Endothelial cell of umbilical vein (primary cell): Measurements from ENCODE around the gene GPRC5D. TPM values are rescaled to one million over a fixed set of nuclear protein-coding genes. Genes with fewer than 3 reads are reported as not detected.
A peak's percentile ranks its signal among the peaks of the same experiment; 100 is the strongest.

Experiments
- BruUV-seq: library from RNA; stranded (reverse); fragments of 400-500 nt; replicated peaks from 2 replicates; lab custom pipeline; 2021; lab: Mats Ljungman, UMichigan
- CTCF ChIA-PET: fragments of 300-600, 350-600 bp; sonication (Branson Sonifier 250); formaldehyde crosslinking; loops from one replicate; lab custom pipeline; 2021; ENCODE audit warnings: antibody characterized with exemption, inconsistent platforms; lab: Charles Lee
- POLR2A ChIA-PET: fragments of 300-600, 350-600 bp; sonication (Branson Sonifier 250); formaldehyde crosslinking; loops from one replicate; lab custom pipeline; 2021; ENCODE audit warnings: antibody characterized with exemption, inconsistent platforms; lab: Charles Lee
- DNase-seq: peaks from one replicate; pipeline ENCODE4 v3.0.0-alpha.2; 2011; ENCODE audit warnings: low read depth, low spot score
- FAIRE-seq: peaks from 2 replicates; lab custom pipeline; 2011; peaks lifted over from hg19 to GRCh38; lab: Jason Lieb, UNC
- H2AFZ ChIP-seq: 2 replicates; pipeline ENCODE4 v1.6.0; 2012; ENCODE audit warnings: low read depth, low read length, control low read depth, inconsistent platforms
- H3K27ac ChIP-seq: 2 replicates; pipeline ENCODE4 v1.5.1; 2011; ENCODE audit warnings: low read depth, mild to moderate bottlenecking, control low read depth, low read length, moderate library complexity; ENCODE audit not compliant: insufficient read depth
- H3K27me3 ChIP-seq, 2 experiments: 2 replicates each; pipeline versions ENCODE4 v1.6.0 to v1.6.1; 2011; ENCODE audit warnings: low read length in 2 of 2, mixed read lengths in 1 of 2; ENCODE audit not compliant: control insufficient read depth in 2 of 2, insufficient read depth in 2 of 2
- H3K36me3 ChIP-seq, 2 experiments: 2 replicates in 1 of 2; 3 replicates in 1 of 2; pipeline ENCODE4 v1.5.1; 2011; ENCODE audit warnings: low read length in 2 of 2, mild to moderate bottlenecking in 1 of 2, moderate library complexity in 1 of 2; ENCODE audit not compliant: control insufficient read depth in 2 of 2, insufficient read depth in 2 of 2; ENCODE audit errors: extremely low read depth in 1 of 2
- H3K4me1 ChIP-seq: 3 replicates; pipeline ENCODE4 v1.5.1; 2011; ENCODE audit warnings: mild to moderate bottlenecking, low read length; ENCODE audit not compliant: control insufficient read depth, insufficient read depth; ENCODE audit errors: extremely low read depth
- H3K4me2 ChIP-seq: 2 replicates; pipeline ENCODE4 v1.6.1; 2011; ENCODE audit warnings: low read length, control low read depth, mixed read lengths; ENCODE audit not compliant: insufficient read depth
- H3K4me3 ChIP-seq, 3 experiments: fragments of 200-600 bp in 1 of 3; sonication (generic), shearing (Covaris generic) in 1 of 3; replicated peaks in 1 of 3; 2 replicates each; pipeline ENCODE4 v1.5.1; 2011 to 2016; ENCODE audit warnings: control low read depth in 3 of 3, low read length in 3 of 3, mild to moderate bottlenecking in 2 of 3, inconsistent platforms in 1 of 3, low read depth in 1 of 3, moderate library complexity in 1 of 3; ENCODE audit not compliant: insufficient read depth in 1 of 3
- H3K79me2 ChIP-seq: 2 replicates; pipeline ENCODE4 v1.6.0; 2012; ENCODE audit warnings: low read length, inconsistent platforms; ENCODE audit not compliant: control insufficient read depth, insufficient read depth
- H3K9ac ChIP-seq: replicated peaks from 2 replicates; pipeline ENCODE3; 2011; ENCODE audit warnings: low read length, control low read depth; ENCODE audit not compliant: insufficient read depth; ENCODE audit errors: extremely low read depth
- H3K9me1 ChIP-seq: replicated peaks from 3 replicates; pipeline ENCODE4 v1.6.0; 2011; ENCODE audit warnings: mild to moderate bottlenecking, low read length; ENCODE audit not compliant: control insufficient read depth, insufficient read depth; ENCODE audit errors: extremely low read depth
- H3K9me3 ChIP-seq: replicated peaks from 2 replicates; pipeline ENCODE4 v1.5.1; 2012; ENCODE audit warnings: low read length, inconsistent platforms; ENCODE audit not compliant: control insufficient read depth, insufficient read depth
- H4K20me1 ChIP-seq: replicated peaks from 2 replicates; pipeline ENCODE3; 2011; ENCODE audit warnings: mild to moderate bottlenecking, low read length; ENCODE audit not compliant: control insufficient read depth, insufficient read depth; ENCODE audit errors: extremely low read depth
- CTCF ChIP-seq, 2 donors: IDR thresholded peaks; 1 replicate in 1 of 2; 2 replicates in 1 of 2; pipeline ENCODE4 v1.5.1; 2011; ENCODE audit warnings: low read length in 2 of 2, mild to moderate bottlenecking in 2 of 2, moderate library complexity in 2 of 2, control low read depth in 1 of 2, inconsistent platforms in 1 of 2, low read depth in 1 of 2; ENCODE audit not compliant: insufficient read depth in 1 of 2; ENCODE audit errors: extremely low read depth in 1 of 2
- EZH2 ChIP-seq: IDR thresholded peaks from 2 replicates; pipeline ENCODE4 v1.6.1; 2012; ENCODE audit warnings: borderline replicate concordance, low read depth, mild to moderate bottlenecking, moderate library complexity, low read length, inconsistent platforms; ENCODE audit not compliant: severe bottlenecking
- FOS ChIP-seq: IDR thresholded peaks from 2 replicates; pipeline ENCODE4 v1.6.1; 2011; ENCODE audit warnings: mild to moderate bottlenecking, low read length, moderate library complexity, borderline replicate concordance; ENCODE audit not compliant: insufficient read depth
- GATA2 ChIP-seq: IDR thresholded peaks from 2 replicates; pipeline ENCODE4 v1.7.0; 2011; ENCODE audit warnings: low read depth, mild to moderate bottlenecking, moderate library complexity, mixed read lengths, low read length; ENCODE audit not compliant: insufficient read length, insufficient read depth
- JUN ChIP-seq: IDR thresholded peaks from 2 replicates; pipeline ENCODE4 v1.6.1; 2011; ENCODE audit warnings: borderline replicate concordance, low read depth; ENCODE audit not compliant: insufficient read length, insufficient read depth
- MAX ChIP-seq: IDR thresholded peaks from 2 replicates; pipeline ENCODE4 v1.6.1; 2011; ENCODE audit not compliant: insufficient read depth, insufficient read length
- MYC ChIP-seq: IDR thresholded peaks from one replicate; pipeline ENCODE4 v1.6.1; 2011; ENCODE audit warnings: mild to moderate bottlenecking, low read depth, low read length
- POLR2A ChIP-seq: IDR thresholded peaks from 2 replicates; pipeline ENCODE4 v1.6.1; 2012; ENCODE audit warnings: low read depth, mild to moderate bottlenecking, control low read depth, low read length
- POLR2AphosphoS5 ChIP-seq: IDR thresholded peaks from 2 replicates; pipeline ENCODE4 v1.6.1; 2012; ENCODE audit warnings: low read depth, mild to moderate bottlenecking, control low read depth, low read length, moderate library complexity; ENCODE audit not compliant: insufficient read depth
- dilution Hi-C: fragments of 300-500 bp; cut with MboI; formaldehyde crosslinking; loops from one replicate; pipeline ENCODE4 v1.15.0; 2019; ENCODE audit warnings: low sequenced_read_pairs; ENCODE audit not compliant: extremely low pct_ligation_motif_present
- intact Hi-C: fragments of 100-400 bp; cut with micrococcal nuclease; formaldehyde crosslinking; loops from one replicate; pipeline ENCODE4 v1.10.0; 2022
- microRNA counts: library from miRNA; unstranded; fragments of <30 nt; microRNA quantifications from one replicate; lab custom pipeline; 2016
- polyA plus RNA-seq, 4 experiments: library from polyadenylated mRNA; depleted of rRNA in 3 of 4; stranded (reverse) in 3 of 4; unstranded in 1 of 4; fragments of >200 nt; gene quantifications; 2 replicates each; pipeline versions ENCODE4 v1.2.1 to v1.2.3, GENCODE V29; 2011 to 2012; ENCODE audit warnings: missing spikeins in 1 of 4
- small RNA-seq: library from RNA; depleted of rRNA; stranded (forward); fragments of <200 nt; gene quantifications from one replicate; pipeline ENCODE3, GENCODE V24; 2012; ENCODE audit warnings: low replicate concordance, low read depth; ENCODE audit not compliant: insufficient read depth, insufficient read length
- total RNA-seq: library from RNA; stranded (reverse); gene quantifications from 2 replicates; pipeline ENCODE4 v1.2.3, GENCODE V29; 2021

The GPRC5D gene
- total and polyA plus RNA-seq, 2 donors (not counting 3 experiments of a cell fraction or from before 2014, with no cell fraction given), result not detected

GRCh38 chr12:12891080-12891880 lies 60.7 kb downstream of the GPRC5D start, which contains the start of gene GPRC5A:
Gene GPRC5A, plus strand, starts transcription at chr12:12891562. Its CDS starts 16,688 bp downstream, at chr12:12908250.
- no peaks in the 10 kb centered on the region for H3K9me1 ChIP-seq
- H3K4me1 ChIP-seq, result peaks cover 22% of the 10 kb centered on the region
- no peaks in the 10 kb centered on the region for H4K20me1 ChIP-seq
- dilution Hi-C loops (no loop called here), intact Hi-C loops (loop anchor here (1.0 to 5.0 kb wide), 5 partner anchors 8 to 104 kb away; partner anchors contain the start of gene APOLD1)
- TF ChIP-seq POLR2A, result peak; percentile 86
- peak; percentile 91 for TF ChIP-seq POLR2AphosphoS5
- no peak for TF ChIP-seq MYC
- TF ChIP-seq FOS, result peak; percentile 38
- no peak for TF ChIP-seq EZH2
- TF ChIP-seq MAX, result no peak
- TF ChIP-seq JUN, result peak; percentile 24
- TF ChIP-seq GATA2, result no peak
- peak in 1 of 2 donors; percentile 33 for TF ChIP-seq CTCF (IDR thresholded peaks at IDR 0.05; ENCODE audit: extremely low read depth in 1 of 2, insufficient read depth in 1 of 2, low read depth in 1 of 2, low read length in 2 of 2)
- peak; percentile 90 for FAIRE-seq
- H3K4me2 ChIP-seq, result peak within 1 kb of the TSS; percentile 86
- H3K9ac ChIP-seq, result peak within 1 kb of the TSS; percentile 88
- TSS peak; percentile 35 for BruUV-seq
- H3K36me3 ChIP-seq, result no peaks in the 10 kb centered on the region
- no peaks in the 10 kb centered on the region for H3K27me3 ChIP-seq
- H3K27ac ChIP-seq, result peak within 1 kb of the TSS; percentile 93
- H3K9me3 ChIP-seq, result no peaks in the 10 kb centered on the region
- peak within 1 kb of the TSS; percentile 62 for H2AFZ ChIP-seq
- H3K4me3 ChIP-seq, result peak within 1 kb of the TSS; percentile 42 to 55 (median 50)
- H3K79me2 ChIP-seq, result peaks cover 9% of the 10 kb centered on the region
- POLR2A ChIA-PET, result interaction anchor here (0.6 to 2.7 kb wide), 12 partner anchors 10 to 122 kb away, joined by 3 to 21 read pairs (median 4); partner anchors contain the start of gene DDX47
- DNase-seq, result peak; percentile 96
- CTCF ChIA-PET, result interaction anchor here (0.8 to 4.2 kb wide), 18 partner anchors 9 to 321 kb away, joined by 3 to 106 read pairs (median 4); partner anchors contain the start of gene DDX47

MicroRNAs encoded within 50 kb of the gene (microRNA counts, 767-probe panel; counts per million panel counts)
- microRNA hsa-miR-614 (lab: Ali Mortazavi, UCI), result 723 counts per million, percentile 96 among the panel's probes with 10 or more counts

Small RNA genes lying within 50 kb of the gene (small RNA-seq; reads per million reads assigned to genes)
- not detected for gene RF00604

Other genes starting within 250 kb of the GPRC5D start
- 32.0 and 40.8 TPM in 2 replicates for gene CDKN1B, start 234.8 kb downstream of the GPRC5D start, total RNA-seq
- 10.4 and 12.7 TPM in 2 replicates for gene CDKN1B, start 234.8 kb downstream of the GPRC5D start, polyA plus RNA-seq
- 5.3 and 6.0 TPM in 2 replicates for gene APOLD1, start 166.5 kb downstream of the GPRC5D start, total RNA-seq
- 3.3 and 3.7 TPM in 2 replicates for gene APOLD1, start 166.5 kb downstream of the GPRC5D start, polyA plus RNA-seq
- 74.6 and 75.2 TPM in 2 replicates for gene DDX47, start 138.8 kb downstream of the GPRC5D start, total RNA-seq
- gene DDX47, start 138.8 kb downstream of the GPRC5D start, polyA plus RNA-seq, result 52.5 and 73.4 TPM in 2 replicates
- 17.6 and 22.7 TPM in 2 replicates for gene GPRC5A, start 60.6 kb downstream of the GPRC5D start, total RNA-seq
- 82.9 and 86.4 TPM in 2 replicates for gene GPRC5A, start 60.6 kb downstream of the GPRC5D start, polyA plus RNA-seq
- 44.8 and 59.5 TPM in 2 replicates for gene HEBP1, start 48.1 kb upstream of the GPRC5D start, total RNA-seq
- gene HEBP1, start 48.1 kb upstream of the GPRC5D start, polyA plus RNA-seq, result 16.9 and 23.1 TPM in 2 replicates
- 9.4 and 13.2 TPM in 2 replicates for gene FAM234B, start 92.2 kb upstream of the GPRC5D start, total RNA-seq
- gene FAM234B, start 92.2 kb upstream of the GPRC5D start, polyA plus RNA-seq, result 4.9 TPM in 2 replicates
- not detected in 2 replicates for gene GSG1, start 151.5 kb upstream of the GPRC5D start, total RNA-seq
- not detected in 2 replicates for gene GSG1, start 151.5 kb upstream of the GPRC5D start, polyA plus RNA-seq
- gene EMP1, start 244.6 kb upstream of the GPRC5D start, total RNA-seq, result 528 and 577 TPM in 2 replicates
- gene EMP1, start 244.6 kb upstream of the GPRC5D start, polyA plus RNA-seq, result 265 and 376 TPM in 2 replicates